ENCODE results near the gene CARM1.

DNA sequence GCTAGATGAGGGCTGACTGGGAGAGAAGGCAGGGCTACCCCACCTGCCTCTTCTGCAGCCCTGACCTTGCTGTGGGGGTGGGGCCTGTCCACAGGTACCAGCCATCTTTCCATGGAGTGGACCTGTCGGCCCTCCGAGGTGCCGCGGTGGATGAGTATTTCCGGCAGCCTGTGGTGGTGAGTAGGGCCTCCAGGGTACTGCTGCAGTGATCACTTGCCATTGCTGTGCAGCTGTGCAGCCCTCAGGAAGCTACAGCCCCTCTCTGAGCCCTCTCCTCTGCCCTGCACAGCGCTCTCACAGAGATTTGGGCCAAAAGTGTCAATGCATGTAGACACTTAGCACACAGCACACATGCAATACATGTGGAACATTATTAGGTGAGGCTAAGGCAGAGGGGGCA lies 45.2 kb downstream of the CARM1 start:
- TF ChIP-seq CTCF (IDR thresholded peaks at IDR 0.05) = no peak
- TF ChIP-seq POLR2A (IDR thresholded peaks at IDR 0.05) = no peak

Measured in body of pancreas (tissue), 4 donors.